HK-2 (cell line): ENCODE measurements around the gene FCGR1A.
A peak's percentile ranks its signal among the peaks of the same experiment; 100 is the strongest.
"Not testable (repeated sequence)": the region's sequence is repeated elsewhere in the genome, so short reads cannot be mapped to it uniquely, and the experiment has no call there.

Experiments
- DNase-seq: peaks from one replicate; pipeline ENCODE4 v3.0.0-alpha.2; 2018; ENCODE audit not compliant: unreplicated experiment

Gene FCGR1A

DNA sequence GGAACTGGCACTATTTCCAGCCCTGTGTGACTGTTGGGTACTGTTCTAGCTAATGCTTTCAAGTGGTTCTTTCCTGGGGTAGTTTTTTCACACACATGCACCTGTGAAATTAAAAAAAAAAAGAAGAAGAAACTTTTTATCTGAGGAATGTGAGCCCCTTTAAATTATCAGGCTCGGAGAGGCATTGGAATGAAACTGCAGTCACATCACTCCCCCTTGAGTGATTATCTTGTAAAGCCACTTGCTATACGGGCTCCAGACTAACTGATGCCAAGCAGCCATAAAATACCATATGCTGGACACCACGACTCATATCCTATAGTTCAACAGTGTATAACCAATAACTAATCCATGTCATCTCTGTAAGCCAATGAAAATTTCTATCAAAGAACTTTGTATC, 5.4 kb upstream of the FCGR1A start:
- not testable (repeated sequence) for DNase-seq

GRCh38 chr1:149778313-149778712, 4.2 kb upstream of the FCGR1A start:
- not testable (repeated sequence) for DNase-seq

DNA sequence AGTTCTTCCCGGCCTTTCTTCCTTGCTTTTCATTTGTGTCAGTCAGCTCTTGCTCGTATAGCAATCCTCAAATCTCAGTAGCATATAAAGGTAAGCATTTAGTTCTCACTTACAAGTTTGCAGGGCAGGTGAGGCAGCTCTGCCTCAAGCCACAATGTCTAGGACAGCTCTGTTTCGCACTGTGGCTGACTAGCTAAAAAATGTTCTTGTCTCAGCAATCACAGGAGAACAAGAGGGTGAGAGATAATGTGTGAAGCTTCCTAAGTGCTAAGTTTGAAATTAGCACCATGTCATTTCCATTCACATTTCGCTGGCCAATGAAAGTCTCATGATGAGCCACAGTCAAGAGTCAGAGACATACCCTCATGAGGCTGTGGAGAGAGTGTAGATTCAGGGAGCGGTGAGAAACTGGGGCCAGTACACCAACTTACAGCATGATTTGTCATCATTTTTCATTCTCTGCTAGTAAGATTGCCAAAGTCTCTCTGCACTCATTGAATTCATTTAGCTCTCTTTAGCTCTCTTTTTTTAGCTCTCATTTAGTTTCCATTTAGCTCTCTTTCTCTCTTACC, 995 bp upstream of the FCGR1A start:
- not testable (repeated sequence) for DNase-seq

DNA sequence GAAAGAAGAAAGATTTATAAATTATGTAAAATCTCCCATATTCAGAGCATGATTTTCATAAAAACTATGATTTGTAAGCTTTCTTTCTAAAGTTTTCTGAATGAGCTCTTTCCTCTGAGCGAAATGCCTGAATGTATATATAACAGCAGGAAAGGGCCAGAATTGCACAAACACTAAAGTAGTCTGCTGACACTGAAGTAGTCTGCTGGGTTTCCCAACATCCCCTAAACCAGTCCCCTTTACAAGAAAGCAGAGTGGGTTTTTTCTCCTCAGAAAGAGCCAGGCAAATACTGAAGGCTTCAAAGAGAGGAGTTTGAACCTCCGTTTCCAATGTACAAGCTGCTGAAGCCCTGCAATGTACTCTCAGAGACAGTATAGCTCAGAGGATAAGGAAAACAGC, 795 bp downstream of the FCGR1A start:
- DNase-seq = not testable (repeated sequence)

- not testable (repeated sequence) for DNase-seq
Measured at GRCh38 chr1:149783868-149784267, 1.4 kb downstream of the FCGR1A start.

- not testable (repeated sequence) for DNase-seq
Measured at GRCh38 chr1:149787688-149788451, 5.4 kb downstream of the FCGR1A start.

- DNase-seq = peak; percentile 41
Measured at GRCh38 chr1:149792502-149792901, 10.0 kb downstream of the FCGR1A start.

GRCh38 chr1:149792912-149793515, 10.5 kb downstream of the FCGR1A start:
- peak; percentile 71 for DNase-seq

GRCh38 chr1:149793885-149794284, 11.4 kb downstream of the FCGR1A start:
- DNase-seq = not testable (repeated sequence)

GRCh38 chr1:149801628-149802027, 19.1 kb downstream of the FCGR1A start:
- not testable (repeated sequence) for DNase-seq

- not testable (repeated sequence) for DNase-seq
Measured at GRCh38 chr1:149804417-149805080, 22.1 kb downstream of the FCGR1A start.

- DNase-seq = not testable (repeated sequence)
Measured at GRCh38 chr1:149810697-149811405, 28.4 kb downstream of the FCGR1A start.

DNA sequence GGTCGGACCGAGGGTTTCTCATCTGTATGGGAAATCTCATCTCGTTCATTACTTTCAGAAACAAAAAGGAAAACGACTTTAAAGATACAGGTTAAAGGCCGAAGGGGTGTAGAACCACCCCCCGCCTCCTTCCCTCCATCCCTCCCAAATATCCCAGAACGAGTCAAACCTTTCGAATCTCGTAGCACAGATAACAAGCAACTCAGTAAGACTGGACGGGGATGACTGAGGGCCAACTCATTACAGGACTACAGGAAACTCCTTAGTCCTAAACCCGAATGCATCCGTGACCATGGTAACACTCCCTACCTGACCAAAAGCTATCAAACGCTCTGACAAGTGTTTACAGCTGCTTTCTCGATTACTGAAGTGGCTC, 29.0 kb downstream of the FCGR1A start:
- DNase-seq = not testable (repeated sequence)

- peak; percentile 78 for DNase-seq
Measured at GRCh38 chr1:149811890-149812829, 29.7 kb downstream of the FCGR1A start.

GRCh38 chr1:149812893-149813801, 30.7 kb downstream of the FCGR1A start:
- DNase-seq = peak; percentile 44

DNA sequence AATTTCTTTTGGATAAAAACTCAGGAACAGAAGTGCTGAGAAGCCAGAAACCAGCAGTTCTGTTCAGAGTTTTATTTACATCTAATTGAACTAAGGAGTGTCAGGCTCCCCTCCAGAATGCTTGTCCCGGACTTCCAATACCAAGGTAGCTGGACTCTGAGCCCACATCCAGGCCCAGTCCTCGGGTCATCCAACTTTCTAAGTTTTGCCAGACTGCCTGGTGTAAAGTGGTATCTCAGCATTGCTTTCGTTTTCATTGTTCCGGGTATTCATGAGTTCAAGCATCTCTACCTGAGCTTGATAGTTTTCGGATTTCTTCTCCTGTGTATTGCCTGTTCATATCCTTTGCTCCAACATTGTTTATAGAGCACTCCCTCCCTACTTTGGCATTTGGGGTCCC, 37.9 kb downstream of the FCGR1A start:
- DNase-seq = not testable (repeated sequence)

- not testable (repeated sequence) for DNase-seq
Measured at GRCh38 chr1:149826555-149826954, 44.1 kb downstream of the FCGR1A start.

- DNase-seq = not testable (repeated sequence)
Measured at GRCh38 chr1:149831764-149832315, 49.3 kb downstream of the FCGR1A start.
